ENCODE measurements around the gene CD6. TPM values are rescaled to one million over a fixed set of nuclear protein-coding genes. Genes with fewer than 3 reads are reported as not detected.

CD6 gene
- total and polyA plus RNA-seq, 10 of the 15 experiments (the other 5 are each of a cell fraction or from before 2014, with no cell fraction given): 0.37 to 17.6 (median 6.2) TPM

- no peaks in the 10 kb centered on the region for H3K36me3 ChIP-seq (ENCODE audit: control insufficient read depth in 2 of 2, insufficient read depth in 2 of 2, low read length in 1 of 2)
- TF ChIP-seq POLR2A (IDR thresholded peaks at IDR 0.05; ENCODE audit: low read depth, low read length) (no peak), CEBPB (IDR thresholded peaks at IDR 0.05; ENCODE audit: borderline replicate concordance in 1 of 2, low read depth in 2 of 2, low read length in 2 of 2) (no peak), SMC3 (IDR thresholded peaks at IDR 0.05; ENCODE audit: borderline replicate concordance, low read length) (no peak)
- FAIRE-seq (no peak), ATAC-seq (no peak), DNase-seq (ENCODE audit: low read depth, low spot score) (no peak)
- no peaks in the 10 kb centered on the region for H3K79me2 ChIP-seq (ENCODE audit: control insufficient read depth, insufficient read depth, low read length)
- ChIA-PET CTCF (interaction anchor here (1.0 to 2.0 kb wide), 4 partner anchors 14 to 220 kb away, joined by 3 to 8 read pairs (median 4); partner anchors contain the start of gene SLC15A3), POLR2A (no interaction called here), SMC1A (ENCODE audit: uncharacterized antibody, unreplicated experiment) (interaction anchor here (0.6 to 2.5 kb wide), 8 partner anchors 12 to 106 kb away, joined by 3 to 7 read pairs (median 5); partner anchors contain the start of gene TMEM109), RAD21 (ENCODE audit: unreplicated experiment) (interaction anchor here (1.0 kb wide), 1 partner anchor 52 kb away, joined by 3 read pairs; no protein-coding TSS in a partner anchor)
- peaks cover 6% of the 10 kb centered on the region for H3K4me1 ChIP-seq (ENCODE audit: control insufficient read depth, insufficient read depth, low read length)
- H3K9me3 ChIP-seq (replicated peaks; ENCODE audit: control insufficient read depth, insufficient read depth, low read length): peaks cover 3% of the 10 kb centered on the region
- no peak overlapping the region for H2AFZ ChIP-seq (ENCODE audit: control insufficient read depth, low read depth, low read length)
- no peak overlapping the region for H3K4me2 ChIP-seq (ENCODE audit: control insufficient read depth, insufficient read depth)
- no peak overlapping the region for H3K9ac ChIP-seq (ENCODE audit: control insufficient read depth, insufficient read depth, low read length)
- H3K4me3 ChIP-seq: no peak overlapping the region
- 64% methylated on average over 4 of the region's 4 CpGs for WGBS (ENCODE audit: insufficient coverage, insufficient replicate concordance, low lambda C conversion rate, missing lambda C conversion rate)
- intact Hi-C loops (cut with micrococcal nuclease; ENCODE audit: unreplicated experiment) (no loop called here), in situ Hi-C loops (cut with MboI) (no loop called here)
- H3K27me3 ChIP-seq (replicated peaks in 1 of 2; ENCODE audit: control insufficient read depth in 2 of 2, insufficient read depth in 2 of 2, low read length in 1 of 2): no peaks in the 10 kb centered on the region
- H4K20me1 ChIP-seq (ENCODE audit: control insufficient read depth, insufficient read depth): no peaks in the 10 kb centered on the region
- no peak overlapping the region for H3K27ac ChIP-seq (ENCODE audit: control insufficient read depth, insufficient read depth)
- no TSS peak for BruUV-seq (replicated peaks)
These were observed 4.6 kb upstream of the CD6 start for GRCh38 chr11:60966890-60967289.

- no peak for FAIRE-seq
These were observed 3.3 kb upstream of the CD6 start for GRCh38 chr11:60968223-60968622.

More at GRCh38 chr11:60968223-60968622, 3.3 kb upstream of the CD6 start:
- Histone ChIP-seq H3K79me2 (ENCODE audit: control insufficient read depth, insufficient read depth, low read length) (no peaks in the 10 kb centered on the region), H3K27ac (ENCODE audit: control insufficient read depth, insufficient read depth) (no peak overlapping the region), H3K27me3 (replicated peaks in 1 of 2; ENCODE audit: control insufficient read depth in 2 of 2, insufficient read depth in 2 of 2, low read length in 1 of 2) (no peaks in the 10 kb centered on the region), H3K9ac (ENCODE audit: control insufficient read depth, insufficient read depth, low read length) (no peak overlapping the region), H3K9me3 (replicated peaks; ENCODE audit: control insufficient read depth, insufficient read depth, low read length) (peaks cover 3% of the 10 kb centered on the region), H2AFZ (ENCODE audit: control insufficient read depth, low read depth, low read length) (no peak overlapping the region), H3K4me3 (no peak overlapping the region), H3K36me3 (ENCODE audit: control insufficient read depth in 2 of 2, insufficient read depth in 2 of 2, low read length in 1 of 2) (no peaks in the 10 kb centered on the region), H3K4me2 (ENCODE audit: control insufficient read depth, insufficient read depth) (no peak overlapping the region), H3K4me1 (ENCODE audit: control insufficient read depth, insufficient read depth, low read length) (peaks cover 6% of the 10 kb centered on the region; the same call in 1 of the 2 replicates), H4K20me1 (ENCODE audit: control insufficient read depth, insufficient read depth) (no peaks in the 10 kb centered on the region)
- RAD21 ChIA-PET (ENCODE audit: unreplicated experiment): interaction anchor here (1.2 to 1.4 kb wide), 2 partner anchors 57 to 93 kb away, joined by 3 to 4 read pairs; no protein-coding TSS in a partner anchor
- intact Hi-C loops (cut with micrococcal nuclease; ENCODE audit: unreplicated experiment): no loop called here
- DNase-seq (ENCODE audit: low read depth, low spot score): no peak
- WGBS (ENCODE audit: insufficient coverage, insufficient replicate concordance, low lambda C conversion rate, missing lambda C conversion rate): 85% methylated on average over 1 of the region's 1 CpG
- SMC1A ChIA-PET (ENCODE audit: uncharacterized antibody, unreplicated experiment): interaction anchor here (0.7 to 4.5 kb wide), 9 partner anchors 8 to 156 kb away, joined by 3 to 29 read pairs (median 3); no protein-coding TSS in a partner anchor
- no peak for ATAC-seq
- TF ChIP-seq CREM (IDR thresholded peaks at IDR 0.05; ENCODE audit: low read depth) (no peak), JUND (IDR thresholded peaks at IDR 0.05; ENCODE audit: low read depth, low read length) (no peak), NBN (IDR thresholded peaks at IDR 0.05) (no peak), DPF2 (IDR thresholded peaks at IDR 0.05) (no peak), ZNF592 (IDR thresholded peaks at IDR 0.05) (no peak), SIN3A (IDR thresholded peaks at IDR 0.05; ENCODE audit: low read depth, low read length) (no peak), ASH2L (IDR thresholded peaks at IDR 0.05; ENCODE audit: borderline replicate concordance, low read depth) (no peak), CHD4 (IDR thresholded peaks at IDR 0.05) (no peak), CTCF (IDR thresholded peaks at IDR 0.05 in 2 of 3, conservative IDR thresholded peaks at IDR 0.05 in 1 of 3; ENCODE audit: control insufficient read depth in 2 of 3, extremely low read depth in 1 of 3, insufficient read depth in 1 of 3, low read depth in 3 of 3, low read length in 3 of 3) (no peak), NR2F1 (conservative IDR thresholded peaks at IDR 0.05) (no peak)
- no TSS peak for BruUV-seq (replicated peaks)
- CTCF ChIA-PET: interaction anchor here (0.7 to 3.8 kb wide), 11 partner anchors 12 to 172 kb away, joined by 3 to 46 read pairs (median 7); partner anchors contain the start of genes SLC15A3 and TMEM109
- in situ Hi-C loops (cut with MboI): no loop called here
- POLR2A ChIA-PET: interaction anchor here (0.5 kb wide), 1 partner anchor 218 kb away, joined by 3 read pairs; no protein-coding TSS in a partner anchor
